ENCODE data around the gene FBF1. TPM values are rescaled to one million over a fixed set of nuclear protein-coding genes. Genes with fewer than 3 reads are reported as not detected.

The FBF1 gene
- total RNA-seq, 1 experiment from 2014 or later = 20.1 TPM

- H3K4me1 ChIP-seq (replicated peaks) = no peaks in the 10 kb centered on the region
- no peaks in the 10 kb centered on the region for H3K27me3 ChIP-seq (replicated peaks)
- DNase-seq (ENCODE audit: low read depth in 1 of 2, low spot score in 2 of 2) = no peak
- peaks cover 4% of the 10 kb centered on the region for H3K36me3 ChIP-seq
- no peak overlapping the region for H3K27ac ChIP-seq
- H3K4me3 ChIP-seq = no peak overlapping the region
- no peaks in the 10 kb centered on the region for H3K9me3 ChIP-seq (replicated peaks)
Measured at GRCh38 chr17:75917141-75917916, 23.5 kb downstream of the FBF1 start.

- no peak overlapping the region for H3K27ac ChIP-seq
- peaks cover 8% of the 10 kb centered on the region for H3K36me3 ChIP-seq
- no peak overlapping the region for H3K4me3 ChIP-seq
- no peak for DNase-seq (ENCODE audit: low read depth in 1 of 2, low spot score in 2 of 2)
- H3K27me3 ChIP-seq (replicated peaks) = no peaks in the 10 kb centered on the region
- no peaks in the 10 kb centered on the region for H3K4me1 ChIP-seq (replicated peaks)
- no peaks in the 10 kb centered on the region for H3K9me3 ChIP-seq (replicated peaks)
Measured at GRCh38 chr17:75915268-75915667, 25.6 kb downstream of the FBF1 start.

- H3K4me1 ChIP-seq (replicated peaks) = no peaks in the 10 kb centered on the region
- DNase-seq (ENCODE audit: low read depth in 1 of 2, low spot score in 2 of 2) = no peak
Measured at GRCh38 chr17:75914643-75915267, 26.1 kb downstream of the FBF1 start.

GRCh38 chr17:75913537-75914210 is 27.2 kb downstream of the FBF1 start:
- H3K27me3 ChIP-seq (replicated peaks) = no peaks in the 10 kb centered on the region
- no peaks in the 10 kb centered on the region for H3K9me3 ChIP-seq (replicated peaks)
- H3K27ac ChIP-seq = no peak overlapping the region
- H3K4me3 ChIP-seq = no peak overlapping the region
- no peak for DNase-seq (ENCODE audit: low read depth in 1 of 2, low spot score in 2 of 2)
- peaks cover 8% of the 10 kb centered on the region for H3K36me3 ChIP-seq
- H3K4me1 ChIP-seq (replicated peaks) = no peaks in the 10 kb centered on the region; the same call in 1 of the 2 replicates

More at GRCh38 chr17:75914643-75915267, 26.1 kb downstream of the FBF1 start:
- H3K27ac ChIP-seq = no peak overlapping the region
- H3K9me3 ChIP-seq (replicated peaks) = no peaks in the 10 kb centered on the region
- peaks cover 8% of the 10 kb centered on the region for H3K36me3 ChIP-seq
- H3K4me3 ChIP-seq = no peak overlapping the region
- no peaks in the 10 kb centered on the region for H3K27me3 ChIP-seq (replicated peaks)

GRCh38 chr17:75910699-75911098 is 30.1 kb downstream of the FBF1 start:
- Histone ChIP-seq H3K4me3 (no peak overlapping the region), H3K27ac (no peak overlapping the region), H3K27me3 (replicated peaks) (no peaks in the 10 kb centered on the region), H3K36me3 (peaks cover 8% of the 10 kb centered on the region), H3K9me3 (replicated peaks) (no peaks in the 10 kb centered on the region), H3K4me1 (replicated peaks) (peaks cover 8% of the 10 kb centered on the region)
- no peak for DNase-seq (ENCODE audit: low read depth in 1 of 2, low spot score in 2 of 2)

GRCh38 chr17:75909812-75910274 is 31.0 kb downstream of the FBF1 start:
- Histone ChIP-seq H3K4me3 (no peak overlapping the region), H3K27ac (no peak overlapping the region)

GRCh38 chr17:75909051-75909811 is 31.6 kb downstream of the FBF1 start:
- H3K36me3 ChIP-seq = peaks cover 11% of the 10 kb centered on the region
- H3K27ac ChIP-seq = no peak overlapping the region
- H3K4me3 ChIP-seq = no peak overlapping the region
- H3K4me1 ChIP-seq (replicated peaks) = peaks cover 8% of the 10 kb centered on the region
- no peaks in the 10 kb centered on the region for H3K9me3 ChIP-seq (replicated peaks)
- H3K27me3 ChIP-seq (replicated peaks) = no peaks in the 10 kb centered on the region
- DNase-seq (ENCODE audit: low read depth in 1 of 2, low spot score in 2 of 2) = no peak

More at GRCh38 chr17:75909812-75910274, 31.0 kb downstream of the FBF1 start:
- no peaks in the 10 kb centered on the region for H3K27me3 ChIP-seq (replicated peaks)
- H3K4me1 ChIP-seq (replicated peaks) = peaks cover 8% of the 10 kb centered on the region
- DNase-seq (ENCODE audit: low read depth in 1 of 2, low spot score in 2 of 2) = peak in 1 of 2 experiments; percentile 53
- peaks cover 8% of the 10 kb centered on the region for H3K36me3 ChIP-seq
- H3K9me3 ChIP-seq (replicated peaks) = no peaks in the 10 kb centered on the region

GRCh38 chr17:75908201-75908600 is 32.6 kb downstream of the FBF1 start:
- Histone ChIP-seq H3K9me3 (replicated peaks) (no peaks in the 10 kb centered on the region), H3K4me1 (replicated peaks) (peaks cover 14% of the 10 kb centered on the region), H3K36me3 (peaks cover 12% of the 10 kb centered on the region), H3K4me3 (no peak overlapping the region), H3K27ac (no peak overlapping the region), H3K27me3 (replicated peaks) (no peaks in the 10 kb centered on the region)
- peak in 1 of 2 experiments; percentile 55 for DNase-seq (ENCODE audit: low read depth in 1 of 2, low spot score in 2 of 2)

GRCh38 chr17:75906143-75906884 is 34.5 kb downstream of the FBF1 start:
- H3K36me3 ChIP-seq = peaks cover 26% of the 10 kb centered on the region
- DNase-seq (ENCODE audit: low read depth in 1 of 2, low spot score in 2 of 2) = no peak
- H3K4me3 ChIP-seq = no peak overlapping the region
- no peak overlapping the region for H3K27ac ChIP-seq
- H3K4me1 ChIP-seq (replicated peaks) = peaks cover 14% of the 10 kb centered on the region
- no peaks in the 10 kb centered on the region for H3K9me3 ChIP-seq (replicated peaks)
- no peaks in the 10 kb centered on the region for H3K27me3 ChIP-seq (replicated peaks)

GRCh38 chr17:75904749-75905521 is 35.9 kb downstream of the FBF1 start, which contains the start of gene MRPL38:
Gene MRPL38 (minus strand): TSS chr17:75904884. CDS start chr17:75904875, 9 bp downstream.
- Histone ChIP-seq H3K36me3 (peaks cover 37% of the 10 kb centered on the region), H3K27me3 (replicated peaks) (no peaks in the 10 kb centered on the region), H3K9me3 (replicated peaks) (no peaks in the 10 kb centered on the region), H3K4me1 (replicated peaks) (peaks cover 14% of the 10 kb centered on the region), H3K4me3 (peak within 1 kb of the TSS; percentile 65), H3K27ac (peak within 1 kb of the TSS; percentile 22)
- peak; percentile 98 to 99 for DNase-seq (ENCODE audit: low read depth in 1 of 2, low spot score in 2 of 2)

- Histone ChIP-seq H3K36me3 (peaks cover 63% of the 10 kb centered on the region), H3K27ac (no peak overlapping the region), H3K9me3 (replicated peaks) (no peaks in the 10 kb centered on the region), H3K4me3 (no peak overlapping the region), H3K4me1 (replicated peaks) (peaks cover 6% of the 10 kb centered on the region), H3K27me3 (replicated peaks) (no peaks in the 10 kb centered on the region)
- no peak for DNase-seq (ENCODE audit: low read depth in 1 of 2, low spot score in 2 of 2)
Measured at GRCh38 chr17:75902406-75902805, 38.4 kb downstream of the FBF1 start.

GRCh38 chr17:75901727-75902126 is 39.1 kb downstream of the FBF1 start:
- DNase-seq (ENCODE audit: low read depth in 1 of 2, low spot score in 2 of 2) = no peak
- H3K4me1 ChIP-seq (replicated peaks) = peaks cover 12% of the 10 kb centered on the region
- H3K9me3 ChIP-seq (replicated peaks) = no peaks in the 10 kb centered on the region
- H3K4me3 ChIP-seq = no peak overlapping the region
- H3K36me3 ChIP-seq = peaks cover 69% of the 10 kb centered on the region
- H3K27me3 ChIP-seq (replicated peaks) = no peaks in the 10 kb centered on the region
- no peak overlapping the region for H3K27ac ChIP-seq
